Mesenchymal stem cell (in vitro differentiated cells and primary cell): Measurements from ENCODE around the gene FLNC.

Experiments
- DNase-seq: peaks from one replicate; pipeline ENCODE4 v3.0.0-alpha.2; 2013
- H2AFZ ChIP-seq: one replicate; pipeline ENCODE4 v1.6.1; 2013; ENCODE audit warnings: low read depth, mild to moderate bottlenecking, control low read depth, inconsistent platforms, low read length, moderate library complexity
- H2AK5ac ChIP-seq: 2 replicates; pipeline ENCODE4 v1.6.1; 2013; ENCODE audit warnings: low read length, moderate library complexity, mild to moderate bottlenecking, inconsistent platforms; ENCODE audit not compliant: severe bottlenecking
- H2BK120ac ChIP-seq: one replicate; pipeline ENCODE4 v1.6.1; 2013; ENCODE audit warnings: low read depth, mild to moderate bottlenecking, inconsistent platforms, low read length, moderate library complexity
- H2BK12ac ChIP-seq, 2 experiments: one replicate each; pipeline ENCODE4 v1.6.1; 2013; ENCODE audit warnings: inconsistent platforms in 2 of 2, low read length in 2 of 2, mild to moderate bottlenecking in 2 of 2, moderate library complexity in 2 of 2, control low read depth in 1 of 2
- H2BK15ac ChIP-seq: one replicate; pipeline ENCODE4 v1.6.1; 2013; ENCODE audit warnings: mild to moderate bottlenecking, low read depth, inconsistent platforms; ENCODE audit not compliant: poor library complexity, severe bottlenecking
- H2BK5ac ChIP-seq: 2 replicates; pipeline ENCODE4 v1.6.1; 2013; ENCODE audit warnings: low read depth, mild to moderate bottlenecking, low read length, control low read depth, inconsistent platforms; ENCODE audit not compliant: poor library complexity, severe bottlenecking
- H3K14ac ChIP-seq, 2 experiments: one replicate each; pipeline ENCODE4 v1.6.1; 2013; ENCODE audit warnings: inconsistent platforms in 2 of 2, low read length in 2 of 2, control low read depth in 1 of 2, mild to moderate bottlenecking in 1 of 2, moderate library complexity in 1 of 2
- H3K18ac ChIP-seq, 2 experiments: one replicate each; pipeline ENCODE4 v1.6.1; 2013; ENCODE audit warnings: inconsistent platforms in 2 of 2, low read length in 2 of 2, control low read depth in 1 of 2, low read depth in 1 of 2, mild to moderate bottlenecking in 1 of 2
- H3K23ac ChIP-seq, 2 experiments: one replicate each; pipeline ENCODE4 v1.6.1; 2013; ENCODE audit warnings: inconsistent platforms in 2 of 2, low read length in 2 of 2, mild to moderate bottlenecking in 2 of 2, moderate library complexity in 2 of 2, control low read depth in 1 of 2
- H3K27ac ChIP-seq: 2 replicates; pipeline ENCODE4 v1.5.1; 2013; ENCODE audit warnings: mild to moderate bottlenecking, moderate library complexity, low read length, control low read depth, inconsistent platforms; ENCODE audit not compliant: poor library complexity, severe bottlenecking
- H3K27me3 ChIP-seq, 2 experiments: 2 replicates each; pipeline versions ENCODE4 v1.6.1 to v1.7.0; 2013; ENCODE audit warnings: low read length in 2 of 2, mild to moderate bottlenecking in 2 of 2, moderate library complexity in 2 of 2, control low read depth in 1 of 2, inconsistent platforms in 1 of 2; ENCODE audit not compliant: control insufficient read depth in 1 of 2, insufficient read depth in 1 of 2
- H3K36me3 ChIP-seq, 2 experiments: 2 replicates each; pipeline versions ENCODE4 v1.6.1 to v1.7.0; 2013; ENCODE audit warnings: low read length in 2 of 2, control low read depth in 1 of 2, inconsistent platforms in 1 of 2, low read depth in 1 of 2, mild to moderate bottlenecking in 1 of 2; ENCODE audit not compliant: insufficient read depth in 2 of 2, control insufficient read depth in 1 of 2
- H3K4ac ChIP-seq, 2 experiments: one replicate each; pipeline ENCODE4 v1.6.1; 2013; ENCODE audit warnings: inconsistent platforms in 2 of 2, low read length in 2 of 2, mild to moderate bottlenecking in 2 of 2, moderate library complexity in 2 of 2, control low read depth in 1 of 2, low read depth in 1 of 2
- H3K4me1 ChIP-seq: 2 replicates; pipeline ENCODE4 v1.6.1; 2013; ENCODE audit warnings: low read depth, low read length, control low read depth; ENCODE audit not compliant: control insufficient read depth, insufficient read depth
- H3K4me2 ChIP-seq: 2 replicates; pipeline ENCODE4 v1.6.1; 2013; ENCODE audit warnings: low read length, mild to moderate bottlenecking, inconsistent platforms; ENCODE audit not compliant: poor library complexity, severe bottlenecking
- H3K4me3 ChIP-seq, 2 experiments: 2 replicates each; pipeline versions ENCODE4 v1.5.1 to v1.7.0; 2013; ENCODE audit warnings: low read length in 2 of 2, mild to moderate bottlenecking in 2 of 2, control low read depth in 1 of 2, low read depth in 1 of 2; ENCODE audit not compliant: insufficient read depth in 1 of 2
- H3K79me1 ChIP-seq: replicated peaks from 2 replicates; pipeline ENCODE4 v1.6.1; 2013; ENCODE audit warnings: mild to moderate bottlenecking, control low read depth, low read length, inconsistent platforms; ENCODE audit not compliant: poor library complexity, severe bottlenecking
- H3K9ac ChIP-seq: 2 replicates; pipeline ENCODE4 v1.7.0; 2013; ENCODE audit warnings: mild to moderate bottlenecking, low read length, moderate library complexity
- H3K9me3 ChIP-seq: 2 replicates; pipeline ENCODE4 v1.7.0; 2013; ENCODE audit warnings: mild to moderate bottlenecking, low read length; ENCODE audit not compliant: control insufficient read depth
- H4K8ac ChIP-seq: one replicate; pipeline ENCODE4 v1.6.1; 2013; ENCODE audit warnings: inconsistent platforms, mild to moderate bottlenecking, low read length, moderate library complexity
- H4K91ac ChIP-seq: one replicate; pipeline ENCODE4 v1.6.1; 2013; ENCODE audit warnings: mild to moderate bottlenecking, low read length, inconsistent platforms
- WGBS: methylation state at CpG from one replicate; pipeline ENCODE4 v1.1.7; 2013; ENCODE audit warnings: mixed read lengths; 5-methylcytosine and 5-hydroxymethylcytosine counted together

Gene FLNC

DNA sequence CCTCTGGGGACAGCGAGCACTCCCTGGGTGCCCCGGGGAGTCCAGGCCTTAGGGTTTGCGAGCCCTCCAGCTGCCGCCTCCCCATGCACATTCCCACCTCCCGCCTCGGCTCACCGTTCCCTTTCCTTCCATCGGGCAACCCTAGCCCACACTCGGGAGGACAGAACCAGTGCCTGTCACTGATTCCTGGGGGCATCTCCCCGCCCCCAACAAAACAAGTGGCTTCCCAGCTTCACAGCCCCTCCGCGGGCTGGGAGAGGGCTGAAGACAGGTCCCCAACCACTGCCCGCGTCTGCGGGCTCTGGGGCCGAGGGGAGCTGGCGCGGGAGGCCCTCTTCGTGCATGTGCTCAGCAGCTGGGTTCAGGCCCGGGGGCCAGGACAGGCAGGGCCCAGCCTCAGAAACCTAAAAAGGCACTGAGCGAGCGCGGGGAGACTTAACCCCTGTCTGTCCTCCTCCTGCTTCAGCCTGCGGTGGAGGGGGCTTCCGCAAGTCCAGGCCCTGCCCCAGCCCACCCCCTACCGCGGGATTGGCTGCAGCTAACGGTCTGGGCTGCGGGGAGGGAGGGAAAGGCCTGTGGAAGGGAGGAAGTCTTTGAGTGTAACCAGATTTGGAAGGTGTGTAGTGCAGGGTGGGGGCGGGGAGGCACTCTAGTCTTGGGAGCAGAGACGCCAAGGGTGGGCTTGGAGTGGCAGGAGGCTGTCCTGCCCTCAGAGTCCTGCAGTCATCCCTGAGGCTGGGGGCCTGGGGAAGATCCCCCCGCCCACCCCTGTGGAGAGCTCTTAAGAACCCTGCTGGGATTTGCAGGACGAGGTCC, 1.2 kb downstream of the FLNC start:
- peak; percentile 71 for DNase-seq
- WGBS, result under 1% methylated on average over 33 of the region's 33 CpGs
- Histone ChIP-seq H2AFZ (no peak overlapping the region), H3K27me3 (no peaks in the 10 kb centered on the region), H3K9ac (peak overlapping the region; percentile 93), H3K79me1 (peaks cover 7% of the 10 kb centered on the region), H2AK5ac (no peak overlapping the region), H3K23ac (no peak overlapping the region), H2BK120ac (peak overlapping the region; percentile 89), H2BK5ac (no peak overlapping the region), H3K4ac (peak overlapping the region; percentile 42 to 60), H3K27ac (peak overlapping the region; percentile 46), H3K36me3 (peaks cover 15% of the 10 kb centered on the region in 2 experiments), H2BK15ac (peak overlapping the region; percentile 95), H4K91ac (peak overlapping the region; percentile 53), H4K8ac (peak overlapping the region; percentile 46), H3K9me3 (no peaks in the 10 kb centered on the region), H3K4me2 (peak overlapping the region; percentile 83), H2BK12ac (peak overlapping the region; percentile 4 to 33), H3K14ac (peak overlapping the region in 1 of 2 experiments; percentile 76), H3K18ac (peak overlapping the region; percentile 63 to 69), H3K4me3 (peak overlapping the region; percentile 61 to 95), H3K4me1 (peaks cover 60% of the 10 kb centered on the region)

DNA sequence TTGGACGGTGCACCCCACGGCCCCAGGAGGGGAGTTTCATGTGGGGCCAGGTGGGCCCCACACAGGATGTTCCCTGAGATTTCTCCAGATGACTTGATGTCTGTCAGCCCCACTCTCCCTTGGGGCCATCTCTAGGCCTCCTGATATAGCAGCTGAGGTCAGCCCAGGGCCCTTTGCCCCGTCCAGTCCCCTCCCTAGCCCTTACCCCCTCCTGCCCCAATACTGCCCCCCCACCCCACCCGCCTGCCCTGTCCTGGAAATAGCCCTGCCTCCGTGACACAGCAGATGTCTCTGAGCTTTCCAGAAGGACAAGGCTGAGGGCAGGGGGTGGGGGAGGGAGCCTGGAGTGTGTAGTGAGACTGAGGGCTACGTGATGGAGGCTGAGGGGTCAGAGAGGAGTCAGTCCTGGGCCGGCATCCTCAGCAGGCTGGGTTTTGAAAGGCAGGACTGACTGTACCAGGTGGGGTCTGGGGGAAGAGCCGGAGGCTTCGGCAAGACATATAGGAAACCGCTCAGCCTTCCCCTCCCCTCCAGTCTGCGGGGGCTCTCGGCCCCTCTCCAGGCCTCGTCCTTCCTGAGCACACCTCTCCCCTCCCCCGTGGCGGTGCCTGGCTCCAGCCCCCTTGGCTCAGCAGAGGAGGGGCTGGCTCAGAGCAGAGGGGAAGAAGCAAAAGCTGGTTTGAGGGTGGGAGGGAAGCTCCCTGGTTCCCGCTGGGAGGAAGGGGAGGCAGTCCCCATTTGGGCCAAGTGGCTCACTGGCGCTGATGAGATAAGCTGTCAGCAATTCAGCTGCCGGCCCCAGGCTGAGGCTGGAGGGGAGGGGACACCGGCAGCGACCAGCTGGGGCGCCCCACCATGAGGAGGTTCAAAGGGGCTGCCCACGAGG, 2.0 kb downstream of the FLNC start:
- Histone ChIP-seq H3K4me2 (peak overlapping the region; percentile 83), H3K36me3 (peaks cover 22 to 24% of the 10 kb centered on the region in 2 experiments), H3K4me1 (peaks cover 61% of the 10 kb centered on the region), H3K27me3 (no peaks in the 10 kb centered on the region), H3K18ac (peak overlapping the region; percentile 94 to 97), H2AFZ (no peak overlapping the region), H4K91ac (peak overlapping the region; percentile 90), H3K23ac (peak overlapping the region in 1 of 2 experiments; percentile 40), H3K14ac (peak overlapping the region in 1 of 2 experiments; percentile 84), H2AK5ac (peak overlapping the region; percentile 37), H3K79me1 (peaks cover 14% of the 10 kb centered on the region), H2BK5ac (no peak overlapping the region), H3K27ac (peak overlapping the region; percentile 82), H3K9ac (peak overlapping the region; percentile 93), H2BK120ac (peak overlapping the region; percentile 89), H3K4ac (peak overlapping the region; percentile 66 to 75), H4K8ac (peak overlapping the region; percentile 54), H2BK15ac (peak overlapping the region; percentile 95), H3K9me3 (no peaks in the 10 kb centered on the region), H2BK12ac (peak overlapping the region; percentile 23 to 90), H3K4me3 (peak overlapping the region; percentile 61 to 95)
- 0% methylated on average over 11 of the region's 22 CpGs for WGBS
- DNase-seq, result peak; percentile 67

DNA sequence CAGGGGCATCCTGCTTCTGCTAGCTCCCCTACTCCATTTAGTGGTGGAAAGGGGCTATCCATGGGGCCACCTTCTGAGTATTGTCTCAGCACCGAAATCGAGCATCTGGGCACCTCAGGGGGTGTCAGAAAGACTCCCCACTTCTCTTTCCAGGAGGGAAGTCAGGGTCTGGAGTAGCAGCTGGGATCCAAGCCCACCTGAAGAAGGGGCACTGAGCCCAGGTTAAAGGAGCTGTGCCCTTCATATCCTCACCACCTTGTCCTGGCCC, 2.6 kb downstream of the FLNC start:
- H3K36me3 ChIP-seq, result peaks cover 28 to 30% of the 10 kb centered on the region in 2 experiments
- H3K27me3 ChIP-seq, result no peaks in the 10 kb centered on the region
- no peak overlapping the region for H2BK5ac ChIP-seq
- 5% methylated on average over 2 of the region's 2 CpGs for WGBS
- peak overlapping the region in 1 of 2 experiments; percentile 40 for H3K23ac ChIP-seq
- H3K14ac ChIP-seq, result peak overlapping the region in 1 of 2 experiments; percentile 84
- peak overlapping the region; percentile 73 for H2BK15ac ChIP-seq
- peak overlapping the region; percentile 37 for H2AK5ac ChIP-seq
- H2BK120ac ChIP-seq, result peak overlapping the region; percentile 89
- no peak overlapping the region for H2AFZ ChIP-seq
- H3K79me1 ChIP-seq, result peaks cover 20% of the 10 kb centered on the region
- peak overlapping the region; percentile 66 to 75 for H3K4ac ChIP-seq
- H3K27ac ChIP-seq, result peak overlapping the region; percentile 82
- peak overlapping the region; percentile 93 for H3K9ac ChIP-seq
- H2BK12ac ChIP-seq, result peak overlapping the region; percentile 23 to 90
- H3K4me3 ChIP-seq, result peak overlapping the region; percentile 61 to 95
- H3K4me1 ChIP-seq, result peaks cover 55% of the 10 kb centered on the region
- peak overlapping the region; percentile 54 for H4K8ac ChIP-seq
- H3K9me3 ChIP-seq, result no peaks in the 10 kb centered on the region
- H3K18ac ChIP-seq, result peak overlapping the region; percentile 94 to 97
- no peak for DNase-seq
- H3K4me2 ChIP-seq, result peak overlapping the region; percentile 83
- H4K91ac ChIP-seq, result peak overlapping the region; percentile 90
